GM19395 (cell line): Measurements from ENCODE around the gene NTM.

Experiments
- ATAC-seq: cut with Tn5 transposase; IDR thresholded peaks from one replicate; pipeline ENCODE4 v1.9.1; 2021; ENCODE audit warnings: mild to moderate bottlenecking, moderate library complexity; ENCODE audit not compliant: unreplicated experiment

NTM gene

GRCh38 chr11:131458421-131458820 lies 88.0 kb downstream of the NTM start:
- ATAC-seq, result no peak

GRCh38 chr11:131460931-131461330 lies 90.5 kb downstream of the NTM start:
- no peak for ATAC-seq

- ATAC-seq, result no peak
Measured at GRCh38 chr11:131462622-131463021, 92.2 kb downstream of the NTM start.

- ATAC-seq, result no peak
Measured at GRCh38 chr11:131463162-131463561, 92.7 kb downstream of the NTM start.

- ATAC-seq, result no peak
Measured at GRCh38 chr11:131463649-131464425, 93.4 kb downstream of the NTM start.

DNA sequence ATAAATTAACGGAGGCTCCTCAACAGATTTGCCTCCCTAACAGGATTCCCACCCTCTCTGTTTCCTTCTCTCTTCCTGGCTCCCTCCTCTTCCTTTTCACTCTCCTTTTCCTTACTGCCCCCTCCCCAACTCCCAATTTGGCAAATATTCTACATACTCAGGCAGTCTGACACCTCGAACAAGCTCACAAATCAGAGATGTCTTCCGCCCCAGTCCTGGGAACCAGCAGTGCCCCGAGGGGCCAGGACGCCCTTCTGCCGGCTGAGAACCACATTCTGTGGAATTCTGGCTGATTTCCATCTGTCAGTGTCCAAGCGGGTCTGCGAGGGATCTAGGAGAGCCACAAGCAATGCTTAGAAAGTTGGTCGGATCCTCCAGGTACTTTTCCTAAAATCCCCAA lies 94.0 kb downstream of the NTM start:
- no peak for ATAC-seq

- no peak for ATAC-seq
Measured at GRCh38 chr11:131465039-131465438, 94.6 kb downstream of the NTM start.

DNA sequence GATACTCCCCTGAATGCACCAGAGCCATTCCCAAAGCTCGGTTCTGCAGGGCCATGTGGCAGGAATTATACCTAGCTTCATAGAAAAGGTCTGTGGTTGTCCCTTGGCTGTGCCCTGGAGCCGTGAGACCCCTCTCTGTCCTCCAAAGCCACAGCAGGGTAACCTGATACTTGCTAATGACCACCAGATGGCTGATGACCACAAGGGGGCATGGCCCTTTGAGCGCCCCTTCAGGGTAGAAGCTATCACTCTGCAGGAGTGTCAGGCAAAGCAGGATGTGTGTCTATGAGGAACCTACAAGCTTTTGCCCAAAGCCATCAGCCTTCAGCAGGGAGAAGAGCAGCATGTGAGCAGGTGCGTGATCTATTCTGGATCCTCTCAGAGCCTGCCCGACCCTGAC lies 95.3 kb downstream of the NTM start:
- ATAC-seq, result no peak

DNA sequence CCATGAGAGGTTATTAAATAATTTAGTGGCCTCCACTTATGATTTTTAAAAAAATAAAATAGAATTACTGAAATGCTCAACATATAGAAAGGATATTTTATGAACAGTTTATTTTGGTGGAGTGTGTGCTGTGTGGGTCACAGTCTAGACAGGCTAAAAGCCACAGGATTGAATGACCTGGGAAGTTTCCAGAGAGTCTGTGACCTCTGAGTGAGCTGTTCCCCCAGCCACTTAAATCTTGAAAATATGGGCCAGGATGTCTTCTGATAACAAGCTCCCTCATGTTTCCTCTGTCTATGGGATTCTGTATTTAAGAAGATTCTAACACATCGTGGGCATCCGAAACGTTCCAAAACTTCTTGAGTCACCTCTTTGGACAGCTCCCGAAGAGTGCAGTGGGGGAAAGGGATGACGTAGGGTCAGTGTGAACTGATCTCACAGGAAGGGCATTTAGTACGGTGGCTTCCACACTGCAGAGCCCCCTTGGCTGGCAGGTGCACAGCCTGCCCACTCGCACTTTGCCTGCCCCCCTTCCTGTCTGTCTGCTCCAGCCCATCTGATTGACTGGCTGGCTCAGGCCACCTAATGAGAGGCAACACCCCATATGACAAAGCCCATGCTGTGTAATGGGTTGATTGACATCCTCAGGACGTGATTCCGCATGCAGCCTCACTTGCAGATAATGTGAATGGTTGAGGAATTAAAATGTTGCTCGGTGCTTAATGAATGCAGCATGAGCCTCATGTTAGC lies 97.4 kb downstream of the NTM start:
- ATAC-seq, result no peak

GRCh38 chr11:131468565-131468964 lies 98.2 kb downstream of the NTM start:
- ATAC-seq, result no peak

GRCh38 chr11:131470216-131470925 lies 100.0 kb downstream of the NTM start:
- ATAC-seq, result no peak

DNA sequence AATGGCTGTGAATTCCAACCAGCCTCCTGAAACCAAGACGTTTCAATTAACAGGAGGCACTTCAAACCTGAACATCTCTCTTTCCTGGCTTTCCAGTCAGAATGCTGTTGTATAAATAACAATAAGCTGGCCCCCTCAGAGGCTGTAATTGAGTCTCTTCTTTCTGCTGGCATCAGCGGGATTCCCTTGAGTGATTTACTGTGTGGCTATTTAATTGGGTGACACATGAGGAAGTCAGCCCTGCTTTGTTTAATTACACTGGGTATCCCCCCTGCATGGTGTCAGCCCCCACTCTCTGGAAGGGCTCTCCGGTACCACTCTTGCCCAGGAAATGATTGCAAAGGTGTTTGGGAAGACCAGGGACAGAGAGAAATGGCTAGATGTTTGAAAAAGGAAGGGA lies 101.6 kb downstream of the NTM start:
- ATAC-seq, result no peak

GRCh38 chr11:131474947-131475346 lies 104.5 kb downstream of the NTM start:
- peak; percentile 58 for ATAC-seq

- ATAC-seq, result no peak
Measured at GRCh38 chr11:131476266-131476665, 105.9 kb downstream of the NTM start.

DNA sequence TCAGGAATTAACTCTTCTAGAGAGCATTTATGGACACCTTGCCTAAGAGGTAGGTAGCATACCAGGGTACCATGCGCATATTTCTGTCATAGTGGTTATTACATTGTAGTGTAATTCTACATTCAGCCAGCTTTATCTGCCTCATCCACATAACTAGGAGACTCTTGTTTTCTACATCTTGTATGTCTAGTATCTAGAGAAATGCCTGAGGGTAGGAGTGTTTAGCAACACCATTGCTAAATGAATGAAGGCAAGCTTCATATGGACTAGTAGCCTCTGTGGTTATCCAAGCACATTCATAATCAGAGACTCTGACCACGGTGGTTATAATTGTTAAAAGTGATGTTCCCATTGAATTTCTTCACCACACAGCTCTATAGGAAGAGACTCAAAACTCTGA lies 107.9 kb downstream of the NTM start:
- ATAC-seq, result no peak

DNA sequence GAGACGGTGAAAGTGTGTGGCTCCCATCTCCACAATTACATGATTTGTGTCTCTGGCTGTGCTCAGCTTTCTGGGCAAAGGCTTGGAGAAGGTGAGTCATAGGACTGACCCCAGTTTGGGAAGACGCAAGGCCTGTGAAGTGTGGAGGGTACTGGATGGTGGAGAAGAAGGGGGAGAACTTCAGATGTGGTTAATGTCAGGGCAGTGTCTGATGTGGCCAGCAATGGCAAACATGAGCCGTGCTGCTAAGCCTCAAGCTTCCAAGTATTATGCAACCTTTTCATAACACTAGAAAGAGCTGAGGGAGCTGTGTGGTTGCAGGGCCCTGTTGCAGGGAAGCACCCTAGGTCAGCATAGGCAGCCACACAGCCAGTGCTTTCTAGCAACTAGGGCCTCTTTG lies 110.9 kb downstream of the NTM start:
- ATAC-seq, result no peak

GRCh38 chr11:131481971-131482370 lies 111.6 kb downstream of the NTM start:
- ATAC-seq, result no peak

GRCh38 chr11:131483453-131483852 lies 113.0 kb downstream of the NTM start:
- no peak for ATAC-seq

DNA sequence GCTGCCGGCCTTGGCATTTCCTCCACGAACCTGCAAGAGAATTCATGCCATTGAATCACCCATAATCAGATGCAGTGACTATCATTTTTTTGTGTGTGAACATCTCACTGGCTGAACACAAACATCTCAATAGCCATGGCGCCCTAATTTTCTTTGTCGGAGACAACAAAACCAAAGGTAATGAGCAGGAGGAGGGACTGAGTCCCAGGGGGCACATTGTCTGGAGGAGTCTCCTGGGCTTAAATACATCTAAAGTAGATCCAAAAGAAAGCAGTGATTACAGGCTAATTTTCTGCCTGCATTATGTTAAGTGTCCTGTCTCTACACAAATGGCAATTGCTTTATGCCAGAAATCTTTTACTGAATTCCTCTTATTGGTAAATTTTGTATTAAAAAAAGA lies 113.5 kb downstream of the NTM start:
- ATAC-seq, result no peak

DNA sequence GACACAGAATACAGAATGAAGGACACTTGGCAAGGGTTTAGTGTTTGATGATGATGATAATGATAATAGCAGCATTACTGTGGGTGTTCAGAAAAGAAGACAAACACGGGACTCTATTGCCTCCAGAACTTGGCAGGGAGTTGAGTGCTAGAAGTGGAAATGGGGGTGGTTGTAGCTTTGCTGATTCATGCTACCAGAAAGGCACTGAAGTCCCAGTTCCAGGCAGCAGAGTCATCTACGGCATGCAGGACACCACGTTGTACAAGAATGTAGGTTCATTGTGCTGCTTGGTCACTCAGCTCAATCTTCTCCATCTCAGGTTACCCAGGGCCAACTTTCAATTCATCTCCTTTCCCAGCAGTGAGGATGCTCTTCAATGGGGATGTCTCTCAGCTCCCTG lies 115.7 kb downstream of the NTM start:
- ATAC-seq, result no peak

GRCh38 chr11:131486937-131487635 lies 116.7 kb downstream of the NTM start:
- no peak for ATAC-seq
